HT1080 (cell line): ENCODE measurements around the gene SPATA31A7. TPM values are rescaled to one million over a fixed set of nuclear protein-coding genes. Genes with fewer than 3 reads are reported as not detected.
"Not testable (repeated sequence)": the region's sequence is repeated elsewhere in the genome, so short reads cannot be mapped to it uniquely, and the experiment has no call there.

ENCODE experiments used
- DNase-seq: peaks from one replicate; pipeline ENCODE4 v3.0.0-alpha.2; 2015; ENCODE audit warnings: low read depth
- polyA plus RNA-seq, 2 experiments: library from polyadenylated mRNA; depleted of rRNA; stranded (reverse); fragments of >200 nt; gene quantifications; 2 replicates each; pipeline ENCODE4 v1.2.3, GENCODE V29; 2015
- small RNA-seq: library from RNA; depleted of rRNA; stranded (forward); fragments of <200 nt; gene quantifications from one replicate; pipeline ENCODE3, GENCODE V24; 2014
- total RNA-seq: library from RNA; depleted of rRNA; stranded (reverse); fragments of >200 nt; shearing (Covaris generic); gene quantifications from 2 replicates; pipeline ENCODE4 v1.2.3, GENCODE V29; 2014; rRNA removed

SPATA31A7 gene
- not detected in 2 replicates for total RNA-seq
- not detected in 2 replicates for polyA plus RNA-seq (2015; cell fraction: cytosol; rRNA removed)
- not detected in 2 replicates for polyA plus RNA-seq (2015; cell fraction: nucleus; rRNA removed)

DNA sequence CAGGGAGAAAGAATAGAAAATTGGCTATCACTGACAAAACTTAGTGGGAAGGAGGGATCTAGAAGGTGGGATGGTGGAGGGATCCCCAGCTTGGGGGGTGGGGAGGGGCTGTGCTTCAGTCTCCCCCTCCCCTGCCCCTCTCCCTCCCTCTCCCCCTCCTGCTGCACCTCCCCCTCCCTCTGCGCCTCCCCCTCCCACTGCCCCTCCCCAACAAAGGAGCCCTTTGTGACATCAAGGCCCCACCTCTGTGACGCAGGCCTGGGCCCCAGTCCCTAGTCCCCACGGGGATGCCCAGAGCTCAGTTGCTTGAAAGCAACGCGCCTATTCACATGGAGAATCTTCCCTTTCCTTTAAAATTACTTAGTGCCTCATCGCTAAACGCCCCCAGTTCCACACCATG is at the start of gene SPATA31A7:
Gene SPATA31A7, plus strand, starts transcription at position 301 of the 400 bp plus-strand sequence. Its CDS starts 29 bp downstream, at position 330.
- not testable (repeated sequence) for DNase-seq

- DNase-seq: not testable (repeated sequence)
Measured at GRCh38 chr9:61226438-61226837, 36.6 kb downstream of the SPATA31A7 start.

Small RNAs within 50 kb of the gene (small RNA-seq; reads per million reads assigned to genes)
- gene BX005040.2: not detected
